Activated T-cell treated with anti-CD3 and anti-CD28 coated beads, Interleukin-2, amount 50 U/mL, for 48 hours (primary cell): ENCODE results near the gene GPR158.
A peak's percentile ranks its signal among the peaks of the same experiment; 100 is the strongest.

Experiments used
- DNase-seq, 2 experiments: peaks; one replicate each; pipeline ENCODE4 v3.0.0-alpha.2; 2020

GPR158 gene

GRCh38 chr10:25209618-25210017, 34.8 kb downstream of the GPR158 start:
- no peak for DNase-seq

GRCh38 chr10:25210265-25210664, 35.5 kb downstream of the GPR158 start:
- DNase-seq: no peak

GRCh38 chr10:25220156-25220555, 45.4 kb downstream of the GPR158 start:
- DNase-seq: no peak

- no peak for DNase-seq
These were observed 47.4 kb downstream of the GPR158 start for GRCh38 chr10:25222085-25222660.

- peak in 1 of 2 experiments; percentile 15 for DNase-seq
These were observed 52.2 kb downstream of the GPR158 start for GRCh38 chr10:25226775-25227682.

GRCh38 chr10:25231751-25232150, 57.0 kb downstream of the GPR158 start:
- DNase-seq: no peak

GRCh38 chr10:25232204-25232603, 57.4 kb downstream of the GPR158 start:
- DNase-seq: no peak

GRCh38 chr10:25245165-25245564, 70.4 kb downstream of the GPR158 start:
- no peak for DNase-seq

- DNase-seq: no peak
These were observed 82.8 kb downstream of the GPR158 start for GRCh38 chr10:25257646-25258045.

GRCh38 chr10:25261110-25261509, 86.3 kb downstream of the GPR158 start:
- no peak for DNase-seq

GRCh38 chr10:25261558-25261957, 86.8 kb downstream of the GPR158 start:
- no peak for DNase-seq

GRCh38 chr10:25263931-25264330, 89.1 kb downstream of the GPR158 start:
- no peak for DNase-seq

- no peak for DNase-seq
These were observed 103.4 kb downstream of the GPR158 start for GRCh38 chr10:25278180-25278579.

GRCh38 chr10:25280076-25280475, 105.3 kb downstream of the GPR158 start:
- DNase-seq: no peak

GRCh38 chr10:25280573-25280972, 105.8 kb downstream of the GPR158 start:
- no peak for DNase-seq

- DNase-seq: no peak
These were observed 111.0 kb downstream of the GPR158 start for GRCh38 chr10:25285809-25286208.

- DNase-seq: no peak
These were observed 113.4 kb downstream of the GPR158 start for GRCh38 chr10:25288181-25288580.

- no peak for DNase-seq
These were observed 119.5 kb downstream of the GPR158 start for GRCh38 chr10:25294032-25294926.

- DNase-seq: no peak
These were observed 121.5 kb downstream of the GPR158 start for GRCh38 chr10:25296324-25296723.

GRCh38 chr10:25297466-25297865, 122.7 kb downstream of the GPR158 start:
- DNase-seq: no peak

GRCh38 chr10:25300073-25300472, 125.3 kb downstream of the GPR158 start:
- DNase-seq: no peak

GRCh38 chr10:25304606-25305005, 129.8 kb downstream of the GPR158 start:
- no peak for DNase-seq

GRCh38 chr10:25306386-25306785, 131.6 kb downstream of the GPR158 start:
- no peak for DNase-seq
